ENCODE results near the gene GUCY1B1. TPM values are rescaled to one million over a fixed set of nuclear protein-coding genes. Genes with fewer than 3 reads are reported as not detected.
"Not testable (repeated sequence)": the region's sequence is repeated elsewhere in the genome, so short reads cannot be mapped to it uniquely, and the experiment has no call there.

Gene GUCY1B1
- total RNA-seq, 5 donors from 2014 or later (not counting 1 experiment from before 2014, with no cell fraction given), result 0.09 to 1.1 (median 0.12) TPM

DNA sequence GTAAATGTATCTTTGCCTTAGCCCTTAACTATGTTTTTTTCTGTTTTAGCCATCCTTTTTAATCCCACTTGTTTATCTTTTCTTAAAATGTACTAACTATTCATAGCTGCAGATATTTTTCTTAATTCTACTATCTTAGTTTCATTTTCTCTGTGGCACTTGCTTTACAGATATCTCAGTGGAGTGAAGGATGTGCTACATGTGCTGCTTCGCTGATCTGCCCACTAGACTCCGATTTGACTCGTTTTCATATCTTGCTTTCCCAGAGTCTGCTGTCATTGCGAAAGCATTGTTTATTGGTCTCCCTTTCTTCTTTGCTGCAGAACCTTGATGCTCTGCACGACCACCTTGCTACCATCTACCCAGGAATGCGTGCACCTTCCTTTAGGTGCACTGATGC lies 30.6 kb downstream of the GUCY1B1 start:
- ATAC-seq (replicated peaks in 1 of 4) (no peak), DNase-seq (no peak)
- ChIA-PET POLR2A (no interaction called here), CTCF (no interaction called here)
- no peak overlapping the region for H3K4me3 ChIP-seq (ENCODE audit: control insufficient read depth in 1 of 2, extremely low read depth in 1 of 2, low read length in 1 of 2)
- Mint-ChIP-seq H3K27ac (no peak overlapping the region), H3K27me3 (peaks cover 0 to 13% of the 10 kb centered on the region in 2 donors), H3K4me3 (no peak overlapping the region), H3K4me1 (peaks cover 0 to 7% (median 2%) of the 10 kb centered on the region in 3 donors), H3K36me3 (no peaks in the 10 kb centered on the region), H3K9me3 (no peaks in the 10 kb centered on the region)
- no peaks in the 10 kb centered on the region for H3K36me3 ChIP-seq (ENCODE audit: control insufficient read depth in 2 of 2, extremely low read depth in 1 of 2, insufficient read depth in 1 of 2, low read length in 1 of 2)
- H3K27me3 ChIP-seq (replicated peaks in 1 of 2; ENCODE audit: control insufficient read depth in 2 of 2, extremely low read depth in 1 of 2, insufficient read depth in 2 of 2, low read length in 1 of 2), result peaks cover 0 to 2% of the 10 kb centered on the region in 2 experiments
- no peaks in the 10 kb centered on the region for H3K9me3 ChIP-seq
- WGBS (ENCODE audit: insufficient coverage), result 73% methylated on average over 5 of the region's 6 CpGs
- H3K27ac ChIP-seq (ENCODE audit: low read length), result no peak overlapping the region
- H3K4me1 ChIP-seq (ENCODE audit: control insufficient read depth in 1 of 2, extremely low read depth in 1 of 2, insufficient read depth in 2 of 2, low read length in 2 of 2), result no peaks in the 10 kb centered on the region

GRCh38 chr4:155789982-155790381 lies 31.2 kb downstream of the GUCY1B1 start:
- no CpG with 5 or more reads among the region's 3 CpGs for WGBS (ENCODE audit: insufficient coverage)
- ChIA-PET CTCF (no interaction called here), POLR2A (no interaction called here)
- H3K9me3 Mint-ChIP-seq, result no peaks in the 10 kb centered on the region
- H3K27me3 ChIP-seq (replicated peaks in 1 of 2; ENCODE audit: control insufficient read depth in 2 of 2, extremely low read depth in 1 of 2, insufficient read depth in 2 of 2, low read length in 1 of 2), result peaks cover 0 to 2% of the 10 kb centered on the region in 2 experiments
- H3K4me1 Mint-ChIP-seq, result peaks cover 0 to 7% (median 2%) of the 10 kb centered on the region in 3 donors
- no peaks in the 10 kb centered on the region for H3K36me3 ChIP-seq (ENCODE audit: control insufficient read depth in 2 of 2, extremely low read depth in 1 of 2, insufficient read depth in 1 of 2, low read length in 1 of 2)
- peaks cover 0 to 13% of the 10 kb centered on the region in 2 donors for H3K27me3 Mint-ChIP-seq
- no peak overlapping the region for H3K27ac ChIP-seq (ENCODE audit: low read length)
- H3K4me3 Mint-ChIP-seq, result no peak overlapping the region
- ATAC-seq (replicated peaks in 1 of 4) (no peak), DNase-seq (no peak)
- H3K27ac Mint-ChIP-seq, result no peak overlapping the region
- H3K9me3 ChIP-seq, result no peaks in the 10 kb centered on the region
- no peaks in the 10 kb centered on the region for H3K4me1 ChIP-seq (ENCODE audit: control insufficient read depth in 1 of 2, extremely low read depth in 1 of 2, insufficient read depth in 2 of 2, low read length in 2 of 2)
- H3K4me3 ChIP-seq (ENCODE audit: control insufficient read depth in 1 of 2, extremely low read depth in 1 of 2, low read length in 1 of 2), result no peak overlapping the region
- H3K36me3 Mint-ChIP-seq, result no peaks in the 10 kb centered on the region

- ChIA-PET CTCF (no interaction called here), POLR2A (no interaction called here)
- H3K4me1 ChIP-seq (ENCODE audit: control insufficient read depth in 1 of 2, extremely low read depth in 1 of 2, insufficient read depth in 2 of 2, low read length in 2 of 2), result no peaks in the 10 kb centered on the region
- no peak overlapping the region for H3K4me3 ChIP-seq (ENCODE audit: control insufficient read depth in 1 of 2, extremely low read depth in 1 of 2, low read length in 1 of 2)
- no peaks in the 10 kb centered on the region for H3K9me3 ChIP-seq
- no peaks in the 10 kb centered on the region for H3K36me3 Mint-ChIP-seq
- no peak overlapping the region for H3K27ac ChIP-seq (ENCODE audit: low read length)
- no peak overlapping the region for H3K4me3 Mint-ChIP-seq
- WGBS (ENCODE audit: insufficient coverage), result no CpG with 5 or more reads among the region's 1 CpG
- no peaks in the 10 kb centered on the region for H3K27me3 Mint-ChIP-seq
- no peaks in the 10 kb centered on the region for H3K4me1 Mint-ChIP-seq
- H3K9me3 Mint-ChIP-seq, result no peaks in the 10 kb centered on the region
- no peaks in the 10 kb centered on the region for H3K36me3 ChIP-seq (ENCODE audit: control insufficient read depth in 2 of 2, extremely low read depth in 1 of 2, insufficient read depth in 1 of 2, low read length in 1 of 2)
- peaks cover 0 to 2% of the 10 kb centered on the region in 2 experiments for H3K27me3 ChIP-seq (replicated peaks in 1 of 2; ENCODE audit: control insufficient read depth in 2 of 2, extremely low read depth in 1 of 2, insufficient read depth in 2 of 2, low read length in 1 of 2)
- no peak for DNase-seq
- H3K27ac Mint-ChIP-seq, result no peak overlapping the region
- ATAC-seq (replicated peaks in 1 of 4), result no peak
These were observed 35.9 kb downstream of the GUCY1B1 start for GRCh38 chr4:155794589-155795236.

GRCh38 chr4:155795991-155796390 lies 37.2 kb downstream of the GUCY1B1 start:
- Histone ChIP-seq H3K9me3 (no peaks in the 10 kb centered on the region), H3K4me3 (ENCODE audit: control insufficient read depth in 1 of 2, extremely low read depth in 1 of 2, low read length in 1 of 2) (no peak overlapping the region), H3K27me3 (replicated peaks in 1 of 2; ENCODE audit: control insufficient read depth in 2 of 2, extremely low read depth in 1 of 2, insufficient read depth in 2 of 2, low read length in 1 of 2) (peaks cover 0 to 2% of the 10 kb centered on the region in 2 experiments), H3K36me3 (ENCODE audit: control insufficient read depth in 2 of 2, extremely low read depth in 1 of 2, insufficient read depth in 1 of 2, low read length in 1 of 2) (no peaks in the 10 kb centered on the region), H3K27ac (ENCODE audit: low read length) (no peak overlapping the region), H3K4me1 (ENCODE audit: control insufficient read depth in 1 of 2, extremely low read depth in 1 of 2, insufficient read depth in 2 of 2, low read length in 2 of 2) (no peaks in the 10 kb centered on the region)
- no peaks in the 10 kb centered on the region for H3K36me3 Mint-ChIP-seq
- no peaks in the 10 kb centered on the region for H3K9me3 Mint-ChIP-seq
- ATAC-seq (replicated peaks in 1 of 4), result no peak
- H3K27me3 Mint-ChIP-seq, result no peaks in the 10 kb centered on the region
- ChIA-PET POLR2A (no interaction called here), CTCF (interaction anchor here in 1 of 2 donors (0.6 to 1.0 kb wide), 2 partner anchors 10 to 1291 kb away, joined by 3 to 4 read pairs; no protein-coding TSS in a partner anchor)
- WGBS (ENCODE audit: insufficient coverage), result 69% methylated on average over 3 of the region's 3 CpGs
- DNase-seq, result no peak
- H3K27ac Mint-ChIP-seq, result no peak overlapping the region
- H3K4me3 Mint-ChIP-seq, result no peak overlapping the region
- H3K4me1 Mint-ChIP-seq, result no peaks in the 10 kb centered on the region

- H3K27ac Mint-ChIP-seq; POLR2A ChIA-PET; H3K9me3 Mint-ChIP-seq; H3K27me3 ChIP-seq (replicated peaks in 1 of 2; ENCODE audit: control insufficient read depth in 2 of 2, extremely low read depth in 1 of 2, insufficient read depth in 2 of 2, low read length in 1 of 2); H3K4me1 Mint-ChIP-seq; H3K4me3 Mint-ChIP-seq; CTCF ChIA-PET; H3K36me3 Mint-ChIP-seq; H3K4me1 ChIP-seq (ENCODE audit: control insufficient read depth in 1 of 2, extremely low read depth in 1 of 2, insufficient read depth in 2 of 2, low read length in 2 of 2); H3K27ac ChIP-seq (ENCODE audit: low read length); H3K27me3 Mint-ChIP-seq; H3K36me3 ChIP-seq (ENCODE audit: control insufficient read depth in 2 of 2, extremely low read depth in 1 of 2, insufficient read depth in 1 of 2, low read length in 1 of 2); ATAC-seq (replicated peaks in 1 of 4); H3K9me3 ChIP-seq; H3K4me3 ChIP-seq (ENCODE audit: control insufficient read depth in 1 of 2, extremely low read depth in 1 of 2, low read length in 1 of 2); DNase-seq: not testable (repeated sequence)
- no CpG with 5 or more reads among the region's 4 CpGs for WGBS (ENCODE audit: insufficient coverage)
These were observed 38.8 kb downstream of the GUCY1B1 start for GRCh38 chr4:155797581-155797980.

- H3K27me3 Mint-ChIP-seq, result no peaks in the 10 kb centered on the region
- H3K4me1 Mint-ChIP-seq, result no peaks in the 10 kb centered on the region
- no peak overlapping the region for H3K4me3 Mint-ChIP-seq
- ATAC-seq (replicated peaks in 1 of 4) (no peak), DNase-seq (no peak)
- no peaks in the 10 kb centered on the region for H3K36me3 Mint-ChIP-seq
- CTCF ChIA-PET, result no interaction called here
- Histone ChIP-seq H3K4me3 (ENCODE audit: control insufficient read depth in 1 of 2, extremely low read depth in 1 of 2, low read length in 1 of 2) (no peak overlapping the region), H3K27ac (ENCODE audit: low read length) (no peak overlapping the region), H3K27me3 (replicated peaks in 1 of 2; ENCODE audit: control insufficient read depth in 2 of 2, extremely low read depth in 1 of 2, insufficient read depth in 2 of 2, low read length in 1 of 2) (no peaks in the 10 kb centered on the region), H3K36me3 (ENCODE audit: control insufficient read depth in 2 of 2, extremely low read depth in 1 of 2, insufficient read depth in 1 of 2, low read length in 1 of 2) (no peaks in the 10 kb centered on the region), H3K9me3 (no peaks in the 10 kb centered on the region), H3K4me1 (ENCODE audit: control insufficient read depth in 1 of 2, extremely low read depth in 1 of 2, insufficient read depth in 2 of 2, low read length in 2 of 2) (no peaks in the 10 kb centered on the region)
- POLR2A ChIA-PET, result no interaction called here
- no CpG with 5 or more reads among the region's 5 CpGs for WGBS (ENCODE audit: insufficient coverage)
- H3K9me3 Mint-ChIP-seq, result no peaks in the 10 kb centered on the region
- H3K27ac Mint-ChIP-seq, result no peak overlapping the region
These were observed 40.4 kb downstream of the GUCY1B1 start for GRCh38 chr4:155799116-155799793.

All from T-cell (primary cell).